HG03378 (cell line): ENCODE measurements around the gene HPRT1.

Experiments used
- ATAC-seq: cut with Tn5 transposase; IDR thresholded peaks from one replicate; pipeline ENCODE4 v1.9.1; 2021; ENCODE audit warnings: mild to moderate bottlenecking, moderate library complexity; ENCODE audit not compliant: unreplicated experiment

The HPRT1 gene

DNA sequence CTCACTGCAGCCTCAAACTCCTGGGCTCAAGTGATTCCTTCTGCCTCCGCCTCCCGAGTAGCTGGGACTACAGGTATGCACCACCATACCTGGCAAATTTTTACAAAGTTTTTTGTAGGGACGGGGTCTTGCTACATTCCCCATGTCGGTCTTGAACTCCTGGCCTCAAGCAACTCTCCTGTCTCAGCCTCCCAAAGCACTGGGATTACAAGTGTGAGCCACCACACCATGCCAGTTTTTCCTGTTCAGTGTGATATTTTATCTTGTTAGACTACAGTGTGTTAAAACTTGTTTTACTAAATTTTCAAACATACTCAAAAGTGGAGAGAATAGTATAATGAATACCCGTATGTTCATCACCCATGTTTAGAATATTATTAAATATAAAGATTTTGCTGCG, 12.1 kb downstream of the HPRT1 start:
- ATAC-seq, result no peak

DNA sequence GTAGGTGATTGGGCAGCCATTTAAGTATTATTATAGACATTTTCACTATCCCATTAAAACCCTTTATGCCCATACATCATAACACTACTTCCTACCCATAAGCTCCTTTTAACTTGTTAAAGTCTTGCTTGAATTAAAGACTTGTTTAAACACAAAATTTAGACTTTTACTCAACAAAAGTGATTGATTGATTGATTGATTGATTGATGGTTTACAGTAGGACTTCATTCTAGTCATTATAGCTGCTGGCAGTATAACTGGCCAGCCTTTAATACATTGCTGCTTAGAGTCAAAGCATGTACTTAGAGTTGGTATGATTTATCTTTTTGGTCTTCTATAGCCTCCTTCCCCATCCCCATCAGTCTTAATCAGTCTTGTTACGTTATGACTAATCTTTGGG, 16.3 kb downstream of the HPRT1 start:
- no peak for ATAC-seq

DNA sequence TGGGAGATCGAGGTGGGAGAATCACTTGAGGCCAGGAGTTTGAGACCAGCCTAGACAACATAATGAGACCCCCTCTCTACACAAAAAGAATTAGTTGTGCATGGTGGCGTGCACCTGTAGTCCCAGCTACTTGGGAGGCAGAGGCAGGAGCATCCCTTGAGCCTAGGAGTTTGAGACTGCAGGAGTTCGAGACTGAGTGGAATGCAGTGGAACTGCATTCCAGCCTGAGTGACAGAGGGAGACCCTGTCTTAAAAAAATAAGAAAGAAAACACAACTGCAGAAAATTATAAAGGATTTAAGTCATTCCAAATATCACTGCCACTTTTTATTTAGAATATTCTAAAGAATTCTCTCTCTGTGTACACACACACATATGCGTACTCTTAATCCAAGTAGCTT, 18.4 kb downstream of the HPRT1 start:
- no peak for ATAC-seq

GRCh38 chrX:134480061-134480460, 20.1 kb downstream of the HPRT1 start:
- no peak for ATAC-seq

DNA sequence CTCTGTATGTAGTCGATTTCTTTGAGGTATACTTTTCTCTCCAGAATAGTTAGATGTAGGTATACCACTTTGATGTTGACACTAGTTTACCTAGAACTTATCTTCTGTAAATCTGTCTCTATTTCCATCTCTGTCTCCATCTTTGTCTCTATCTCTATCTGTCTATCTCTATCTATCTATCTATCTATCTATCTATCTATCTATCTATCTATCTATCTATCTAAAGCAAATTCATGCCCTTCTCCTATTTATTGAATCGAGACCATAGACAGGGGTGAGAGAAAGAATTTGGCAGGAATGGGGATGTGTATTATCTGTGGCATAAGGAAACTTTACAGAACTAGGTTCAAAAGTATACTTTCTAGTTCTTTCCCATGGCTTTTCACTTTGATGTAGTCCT, 21.4 kb downstream of the HPRT1 start:
- no peak for ATAC-seq

GRCh38 chrX:134482371-134482770, 22.4 kb downstream of the HPRT1 start:
- no peak for ATAC-seq

DNA sequence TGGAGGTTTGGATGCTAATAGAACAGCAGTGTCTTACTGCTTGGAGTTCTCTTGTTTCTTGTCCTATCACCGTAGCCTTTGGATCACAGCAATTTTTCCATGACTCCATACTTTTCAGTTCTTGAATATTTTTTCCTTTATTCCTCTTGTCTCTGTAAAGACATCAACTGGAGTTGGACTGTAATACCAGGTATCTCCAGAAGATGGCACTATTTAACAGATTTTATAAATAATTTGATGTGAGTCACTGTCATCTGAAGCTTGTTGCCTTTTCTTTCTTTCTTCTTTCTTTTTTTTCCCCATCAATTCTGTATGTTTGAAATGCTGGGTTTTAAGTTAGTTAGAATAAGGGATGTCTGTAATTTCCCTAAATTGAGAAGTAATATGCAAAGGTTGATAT, 24.1 kb downstream of the HPRT1 start:
- ATAC-seq, result no peak

DNA sequence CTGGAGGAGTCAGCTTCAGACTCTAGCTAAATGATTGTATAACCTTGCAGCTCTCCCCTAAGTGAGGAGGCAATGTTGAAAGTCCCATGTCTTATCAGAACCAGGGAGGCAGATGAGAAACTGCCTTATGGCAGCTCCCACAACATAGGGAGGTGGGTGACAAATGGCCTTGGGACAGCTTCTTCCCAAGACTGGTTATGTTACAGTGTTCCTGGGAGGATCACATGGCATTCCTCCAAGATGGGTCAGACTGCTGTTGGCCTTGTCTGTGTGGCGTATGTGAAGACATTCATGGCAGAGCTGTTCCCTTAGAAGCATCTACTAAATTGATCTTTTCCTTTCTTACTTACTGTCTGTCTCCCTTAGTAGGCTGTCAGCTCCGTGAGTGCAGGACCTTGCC, 42.0 kb downstream of the HPRT1 start:
- no peak for ATAC-seq

DNA sequence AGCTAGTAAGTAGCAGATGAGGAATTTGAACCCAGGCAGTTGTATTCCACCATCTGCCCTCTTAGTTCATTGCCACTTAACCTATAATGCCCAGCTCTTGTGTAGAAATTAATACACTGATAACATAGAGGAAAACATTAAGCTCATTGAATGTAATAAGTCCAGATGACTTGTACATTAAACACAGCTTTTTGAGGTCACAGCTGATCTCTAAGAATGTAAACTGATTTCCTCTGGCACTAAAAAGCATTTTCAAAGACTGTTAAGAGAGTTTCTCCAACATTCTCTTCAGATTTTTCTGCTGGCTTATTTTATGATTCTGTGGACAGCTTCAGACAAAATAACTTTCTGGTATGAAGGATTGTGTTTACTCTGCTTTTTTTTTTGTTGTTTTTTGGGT, 42.7 kb downstream of the HPRT1 start:
- ATAC-seq, result no peak

- no peak for ATAC-seq
These were observed 52.6 kb downstream of the HPRT1 start for GRCh38 chrX:134512566-134512965.

- no peak for ATAC-seq
These were observed 53.1 kb downstream of the HPRT1 start for GRCh38 chrX:134513091-134513490.

GRCh38 chrX:134520860-134521390, 61.0 kb downstream of the HPRT1 start:
- ATAC-seq, result no peak

GRCh38 chrX:134524181-134524580, 64.2 kb downstream of the HPRT1 start:
- ATAC-seq, result no peak

- ATAC-seq, result no peak
These were observed 65.3 kb downstream of the HPRT1 start for GRCh38 chrX:134525086-134525792.

- no peak for ATAC-seq
These were observed 66.4 kb downstream of the HPRT1 start for GRCh38 chrX:134526399-134526798.

DNA sequence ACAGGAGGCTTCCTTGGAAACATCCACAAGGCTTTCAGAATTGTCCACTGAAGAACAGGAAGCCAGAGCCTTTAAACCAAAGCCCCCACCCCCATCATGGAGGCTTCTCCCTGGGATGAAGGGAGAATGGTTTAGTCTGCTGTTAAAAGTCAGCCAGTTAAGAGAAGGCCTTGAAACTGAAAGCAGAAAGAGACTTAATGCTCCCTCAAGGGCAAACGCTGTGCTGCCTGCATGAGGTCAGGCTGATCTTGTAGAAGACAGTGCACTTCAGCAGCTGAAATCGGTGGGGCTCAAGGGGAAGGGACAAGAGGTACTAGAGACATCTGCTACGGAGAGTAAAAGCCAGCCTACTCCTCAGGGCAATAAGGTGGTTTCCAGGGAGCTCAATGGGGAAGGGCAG, 69.0 kb downstream of the HPRT1 start:
- ATAC-seq, result no peak

DNA sequence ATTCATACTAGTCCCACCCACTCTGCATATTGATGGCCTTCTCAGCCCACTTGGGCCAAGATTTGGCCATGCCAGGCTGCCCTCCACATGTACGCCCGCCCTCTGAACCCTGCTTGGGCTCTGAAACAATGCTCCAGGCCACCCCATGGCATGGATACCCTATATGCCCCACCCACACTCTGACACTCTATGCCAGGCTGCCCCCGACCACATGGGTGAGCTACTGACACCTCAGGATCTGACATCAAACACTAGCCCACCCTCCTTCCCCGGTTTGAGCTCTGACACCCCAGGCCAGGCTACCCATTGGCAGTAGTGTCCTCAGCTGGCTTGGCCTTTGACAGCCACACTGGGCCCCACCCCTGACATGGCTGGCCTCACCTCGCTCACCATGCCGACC, 69.5 kb downstream of the HPRT1 start:
- no peak for ATAC-seq

GRCh38 chrX:134530845-134531244, 70.9 kb downstream of the HPRT1 start:
- no peak for ATAC-seq

- ATAC-seq, result no peak
These were observed 73.4 kb downstream of the HPRT1 start for GRCh38 chrX:134533352-134533751.

GRCh38 chrX:134533952-134534351, 74.0 kb downstream of the HPRT1 start:
- ATAC-seq, result no peak

DNA sequence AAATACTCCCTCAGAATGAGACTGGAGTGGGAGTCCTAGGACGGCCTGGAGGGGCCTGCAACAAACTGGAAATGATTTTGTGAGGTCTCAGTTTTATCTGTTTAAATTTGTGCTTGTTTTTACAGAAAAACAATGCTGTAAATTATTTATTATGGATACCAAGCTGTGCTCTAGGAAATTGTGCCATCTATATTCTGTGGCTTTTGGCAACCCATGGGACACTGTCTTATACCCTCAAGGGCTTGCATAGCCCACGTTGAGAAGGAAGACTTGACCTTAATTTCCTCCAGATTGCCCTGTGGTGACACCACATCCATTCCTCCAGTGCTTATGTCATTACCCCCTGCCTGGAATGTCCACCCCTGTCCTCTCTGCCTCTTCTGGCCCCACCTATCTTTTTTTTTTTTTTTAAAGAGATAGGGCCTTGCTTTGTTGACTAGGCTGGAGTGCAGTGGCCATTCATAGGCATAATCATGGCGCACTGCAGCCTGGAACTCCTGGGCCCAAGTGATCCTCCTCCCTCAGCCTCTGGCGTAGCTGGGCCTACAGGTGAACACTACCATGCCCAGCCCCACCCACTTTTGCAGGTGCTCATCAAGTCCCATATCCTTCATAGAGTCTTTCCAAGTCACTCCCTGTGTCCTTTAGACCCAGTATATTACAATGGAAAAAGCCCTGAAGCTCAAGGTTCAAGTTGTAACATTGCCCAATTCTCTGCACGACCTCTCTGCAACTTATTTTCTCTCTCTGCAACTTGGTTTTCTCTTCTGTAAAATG, 77.4 kb downstream of the HPRT1 start:
- ATAC-seq, result no peak

GRCh38 chrX:134538316-134538715, 78.4 kb downstream of the HPRT1 start:
- no peak for ATAC-seq
